Measurements from ENCODE around the gene AGPAT3. TPM values are rescaled to one million over a fixed set of nuclear protein-coding genes. Genes with fewer than 3 reads are reported as not detected.

The AGPAT3 gene
- total and polyA plus RNA-seq, 9 donors = 11.6 to 42.1 (median 31.9) TPM

- Histone ChIP-seq H3K4me1 (ENCODE audit: insufficient read depth) (no peaks in the 10 kb centered on the region), H3K27me3 (no peaks in the 10 kb centered on the region), H3K9me3 (no peaks in the 10 kb centered on the region), H3K36me3 (no peaks in the 10 kb centered on the region), H3K4me3 (no peak overlapping the region), H3K27ac (no peak overlapping the region)
- WGBS, 3 donors = 83 to 87% (median 86%) methylated on average over 18 of the region's 18 CpGs
- DNase-seq = no peak
- TF ChIP-seq POLR2A (IDR thresholded peaks at IDR 0.05) (no peak), CTCF (IDR thresholded peaks at IDR 0.05) (no peak), EP300 (IDR thresholded peaks at IDR 0.05) (no peak)
- intact Hi-C loops (cut with DNase I) = loop anchor here in 1 of 4 donors (5.0 kb wide), 1 partner anchor 165 kb away; no protein-coding TSS in a partner anchor
These were observed 102.0 kb downstream of the AGPAT3 start for GRCh38 chr21:43966946-43967512.

- 91 to 94% (median 93%) methylated on average over 10 to 15 of the region's 15 CpGs for WGBS, 3 donors
- H3K27ac ChIP-seq = no peak overlapping the region
- no peak for DNase-seq
- intact Hi-C loops (cut with DNase I) = loop anchor here in 1 of 4 donors (5.0 kb wide), 1 partner anchor 166 kb away; no protein-coding TSS in a partner anchor
- no peak overlapping the region for H3K4me3 ChIP-seq
- TF ChIP-seq CTCF (IDR thresholded peaks at IDR 0.05) (no peak), EP300 (IDR thresholded peaks at IDR 0.05) (no peak), POLR2A (IDR thresholded peaks at IDR 0.05) (no peak)
- no peaks in the 10 kb centered on the region for H3K27me3 ChIP-seq
- no peaks in the 10 kb centered on the region for H3K9me3 ChIP-seq
- H3K4me1 ChIP-seq (ENCODE audit: insufficient read depth) = peaks cover 3% of the 10 kb centered on the region
- H3K36me3 ChIP-seq = no peaks in the 10 kb centered on the region
These were observed 103.0 kb downstream of the AGPAT3 start for GRCh38 chr21:43967981-43968380.

DNA sequence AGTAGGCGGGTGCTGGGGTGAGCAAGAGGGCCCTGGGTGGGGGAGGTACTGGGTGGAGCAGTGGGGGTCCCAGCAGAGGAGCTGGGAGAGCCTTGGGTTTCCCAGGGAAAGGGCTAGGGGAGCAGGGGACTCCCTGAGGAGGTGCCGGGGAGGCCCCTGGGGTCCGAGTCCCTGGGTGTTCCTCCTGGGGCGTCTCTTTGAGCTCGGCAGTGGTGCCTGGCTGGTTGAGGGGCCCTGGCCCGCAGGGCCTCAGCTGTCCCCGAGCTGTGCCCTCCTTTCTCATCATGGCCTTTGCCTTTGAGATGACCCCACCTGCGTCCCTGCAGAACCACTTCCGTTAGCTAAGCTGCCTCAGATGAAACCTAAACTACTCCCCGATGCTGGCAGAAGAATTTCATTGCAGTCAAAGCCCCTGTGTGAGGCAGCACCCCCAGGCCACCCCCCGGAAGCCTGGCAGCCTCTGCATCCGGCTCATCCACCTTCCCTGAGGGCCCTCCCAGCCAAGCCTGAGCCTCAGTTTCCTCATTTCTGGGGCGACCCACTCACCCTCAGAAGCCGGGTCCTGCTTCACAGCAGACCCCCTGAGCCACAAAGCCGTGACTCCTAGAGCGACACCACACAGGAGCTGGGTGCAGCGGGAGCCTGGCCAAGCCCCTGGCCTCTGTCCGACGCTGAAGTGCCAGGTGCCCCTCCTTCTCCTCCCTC is 103.5 kb downstream of the AGPAT3 start:
- no peak for DNase-seq
- H3K27ac ChIP-seq = no peak overlapping the region
- H3K4me1 ChIP-seq (ENCODE audit: insufficient read depth) = peaks cover 6% of the 10 kb centered on the region
- H3K4me3 ChIP-seq = no peak overlapping the region
- TF ChIP-seq CTCF (IDR thresholded peaks at IDR 0.05) = no peak
- TF ChIP-seq POLR2A (IDR thresholded peaks at IDR 0.05) = no peak
- TF ChIP-seq EP300 (IDR thresholded peaks at IDR 0.05) = no peak
- H3K27me3 ChIP-seq = no peaks in the 10 kb centered on the region
- intact Hi-C loops (cut with DNase I) = loop anchor here in 1 of 4 donors (5.0 kb wide), 1 partner anchor 166 kb away; no protein-coding TSS in a partner anchor
- H3K36me3 ChIP-seq = no peaks in the 10 kb centered on the region
- no peaks in the 10 kb centered on the region for H3K9me3 ChIP-seq
- 90 to 93% (median 91%) methylated on average over 19 of the region's 19 CpGs for WGBS, 3 donors

DNA sequence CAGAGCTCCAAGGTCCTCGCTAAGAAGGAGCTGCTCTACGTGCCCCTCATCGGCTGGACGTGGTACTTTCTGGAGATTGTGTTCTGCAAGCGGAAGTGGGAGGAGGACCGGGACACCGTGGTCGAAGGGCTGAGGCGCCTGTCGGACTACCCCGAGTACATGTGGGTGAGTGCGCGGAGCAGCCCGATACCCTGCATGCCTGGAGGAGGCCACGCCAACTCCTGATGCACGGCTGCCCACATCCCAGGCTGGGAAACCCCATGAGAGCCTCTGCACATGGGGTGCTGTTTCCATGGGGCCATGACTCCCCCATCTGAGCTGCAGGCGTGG is 104.1 kb downstream of the AGPAT3 start:
- H3K36me3 ChIP-seq = no peaks in the 10 kb centered on the region
- WGBS, 3 donors = 88 to 90% (median 89%) methylated on average over 17 of the region's 17 CpGs

More for the DNA sequence above, 104.1 kb downstream of the AGPAT3 start:
- no peaks in the 10 kb centered on the region for H3K9me3 ChIP-seq
- intact Hi-C loops (cut with DNase I) = loop anchor here in 1 of 4 donors (5.0 kb wide), 1 partner anchor 167 kb away; no protein-coding TSS in a partner anchor
- no peak overlapping the region for H3K4me3 ChIP-seq
- DNase-seq = no peak
- H3K27me3 ChIP-seq = no peaks in the 10 kb centered on the region
- no peak for TF ChIP-seq CTCF (IDR thresholded peaks at IDR 0.05)
- no peak for TF ChIP-seq EP300 (IDR thresholded peaks at IDR 0.05)
- TF ChIP-seq POLR2A (IDR thresholded peaks at IDR 0.05) = no peak
- H3K27ac ChIP-seq = no peak overlapping the region
- peaks cover 6% of the 10 kb centered on the region for H3K4me1 ChIP-seq (ENCODE audit: insufficient read depth)

All from ovary (tissue), 9 donors.